ENCODE measurements around the gene ELAVL3.

- TF ChIP-seq POLR2A (IDR thresholded peaks at IDR 0.05; ENCODE audit: low read length) = no peak
- TF ChIP-seq GATA1 (IDR thresholded peaks at IDR 0.05; ENCODE audit: low read depth, low read length) = no peak
These were observed 62.7 kb downstream of the ELAVL3 start for GRCh38 chr19:11418094-11418548.
